ENCODE measurements around the gene PRDM16. TPM values are rescaled to one million over a fixed set of nuclear protein-coding genes. Genes with fewer than 3 reads are reported as not detected.

PRDM16 gene
- polyA plus RNA-seq, 1 of the 3 experiments (the other 2 are of a cell fraction): not detected

- Histone ChIP-seq H3K27me3 (ENCODE audit: insufficient read depth) (no peaks in the 10 kb centered on the region), H3F3A (replicated peaks; ENCODE audit: insufficient read depth) (no peaks in the 10 kb centered on the region), H3K4me1 (ENCODE audit: control insufficient read depth in 1 of 2, insufficient read depth in 2 of 2, low read depth in 1 of 2, low read length in 1 of 2) (no peaks in the 10 kb centered on the region), H3K79me2 (ENCODE audit: insufficient read depth) (no peaks in the 10 kb centered on the region), H3K9me3 (no peaks in the 10 kb centered on the region), H3K9ac (no peak overlapping the region), H3K27ac (ENCODE audit: low read depth in 2 of 2, low read length in 1 of 2) (no peak overlapping the region), H3K4me3 (ENCODE audit: low read depth in 2 of 2, low read length in 1 of 2) (no peak overlapping the region), H3K9me2 (no peaks in the 10 kb centered on the region), H2AFZ (ENCODE audit: low read depth) (no peak overlapping the region), H4K20me1 (ENCODE audit: insufficient read depth) (no peaks in the 10 kb centered on the region), H3K4me2 (no peak overlapping the region), H3K36me3 (replicated peaks in 1 of 2; ENCODE audit: control insufficient read depth in 1 of 2, insufficient read depth in 2 of 2, low read length in 1 of 2) (no peaks in the 10 kb centered on the region)
- CTCF ChIA-PET: interaction anchor here (1.0 to 1.7 kb wide), 2 partner anchors 13 to 21 kb away, joined by 3 to 5 read pairs; no protein-coding TSS in a partner anchor
- WGBS (ENCODE audit: low lambda C conversion rate): 45% methylated on average over 10 of the region's 10 CpGs
- POLR2A ChIA-PET: no interaction called here
- no peak for TF ChIP-seq FOSL2 (IDR thresholded peaks at IDR 0.05; ENCODE audit: borderline replicate concordance, low read depth)
- no peak for TF ChIP-seq TEAD4 (IDR thresholded peaks at IDR 0.05; ENCODE audit: borderline replicate concordance, insufficient read depth)
- TF ChIP-seq SIN3A (IDR thresholded peaks at IDR 0.05; ENCODE audit: borderline replicate concordance, low read depth, low read length): no peak
- no peak for TF ChIP-seq CHD2 (IDR thresholded peaks at IDR 0.05; ENCODE audit: low read length, partially characterized antibody)
- no peak for DNase-seq
Observed at GRCh38 chr1:3306583-3307291, 237.7 kb downstream of the PRDM16 start.

GRCh38 chr1:3307359-3307758 is 238.4 kb downstream of the PRDM16 start:
- H3K79me2 ChIP-seq (ENCODE audit: insufficient read depth): no peaks in the 10 kb centered on the region
- ChIA-PET POLR2A (no interaction called here), CTCF (interaction anchor here (1.0 to 1.7 kb wide), 2 partner anchors 12 to 21 kb away, joined by 3 to 5 read pairs; no protein-coding TSS in a partner anchor)
- no peak for DNase-seq
- no peaks in the 10 kb centered on the region for H3K9me2 ChIP-seq
- H3K4me1 ChIP-seq (ENCODE audit: control insufficient read depth in 1 of 2, insufficient read depth in 2 of 2, low read depth in 1 of 2, low read length in 1 of 2): no peaks in the 10 kb centered on the region
- no peaks in the 10 kb centered on the region for H3K36me3 ChIP-seq (replicated peaks in 1 of 2; ENCODE audit: control insufficient read depth in 1 of 2, insufficient read depth in 2 of 2, low read length in 1 of 2)
- H2AFZ ChIP-seq (ENCODE audit: low read depth): no peak overlapping the region
- no peaks in the 10 kb centered on the region for H3K9me3 ChIP-seq
- no peak overlapping the region for H3K4me2 ChIP-seq
- no peaks in the 10 kb centered on the region for H3K27me3 ChIP-seq (ENCODE audit: insufficient read depth)
- no peak overlapping the region for H3K27ac ChIP-seq (ENCODE audit: low read depth in 2 of 2, low read length in 1 of 2)
- no peak overlapping the region for H3K4me3 ChIP-seq (ENCODE audit: low read depth in 2 of 2, low read length in 1 of 2)
- 69% methylated on average over 8 of the region's 8 CpGs for WGBS (ENCODE audit: low lambda C conversion rate)
- H4K20me1 ChIP-seq (ENCODE audit: insufficient read depth): no peaks in the 10 kb centered on the region
- H3K9ac ChIP-seq: no peak overlapping the region
- no peak for TF ChIP-seq RXRA (IDR thresholded peaks at IDR 0.05; ENCODE audit: borderline replicate concordance, low read depth)
- no peak for TF ChIP-seq USF2 (IDR thresholded peaks at IDR 0.05; ENCODE audit: borderline replicate concordance, low read depth, low read length)
- TF ChIP-seq FOSL2 (IDR thresholded peaks at IDR 0.05; ENCODE audit: borderline replicate concordance, low read depth): no peak
- TF ChIP-seq, protein P1, sequence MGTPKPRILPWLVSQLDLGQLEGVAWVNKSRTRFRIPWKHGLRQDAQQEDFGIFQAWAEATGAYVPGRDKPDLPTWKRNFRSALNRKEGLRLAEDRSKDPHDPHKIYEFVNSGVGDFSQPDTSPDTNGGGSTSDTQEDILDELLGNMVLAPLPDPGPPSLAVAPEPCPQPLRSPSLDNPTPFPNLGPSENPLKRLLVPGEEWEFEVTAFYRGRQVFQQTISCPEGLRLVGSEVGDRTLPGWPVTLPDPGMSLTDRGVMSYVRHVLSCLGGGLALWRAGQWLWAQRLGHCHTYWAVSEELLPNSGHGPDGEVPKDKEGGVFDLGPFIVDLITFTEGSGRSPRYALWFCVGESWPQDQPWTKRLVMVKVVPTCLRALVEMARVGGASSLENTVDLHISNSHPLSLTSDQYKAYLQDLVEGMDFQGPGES (IDR thresholded peaks at IDR 0.05; ENCODE audit: low read depth, low read length): no peak
- no peak for TF ChIP-seq YY1 (IDR thresholded peaks at IDR 0.05; ENCODE audit: low read depth)
- TF ChIP-seq ELF1 (IDR thresholded peaks at IDR 0.05): no peak
- TF ChIP-seq, protein P2, sequence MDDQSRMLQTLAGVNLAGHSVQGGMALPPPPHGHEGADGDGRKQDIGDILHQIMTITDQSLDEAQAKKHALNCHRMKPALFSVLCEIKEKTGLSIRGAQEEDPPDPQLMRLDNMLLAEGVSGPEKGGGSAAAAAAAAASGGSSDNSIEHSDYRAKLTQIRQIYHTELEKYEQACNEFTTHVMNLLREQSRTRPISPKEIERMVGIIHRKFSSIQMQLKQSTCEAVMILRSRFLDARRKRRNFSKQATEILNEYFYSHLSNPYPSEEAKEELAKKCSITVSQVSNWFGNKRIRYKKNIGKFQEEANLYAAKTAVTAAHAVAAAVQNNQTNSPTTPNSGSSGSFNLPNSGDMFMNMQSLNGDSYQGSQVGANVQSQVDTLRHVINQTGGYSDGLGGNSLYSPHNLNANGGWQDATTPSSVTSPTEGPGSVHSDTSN (IDR thresholded peaks at IDR 0.05): no peak
- TF ChIP-seq SIN3A (IDR thresholded peaks at IDR 0.05; ENCODE audit: borderline replicate concordance, low read depth, low read length): no peak
- TF ChIP-seq JUND (IDR thresholded peaks at IDR 0.05): no peak
- TF ChIP-seq EP300 (IDR thresholded peaks at IDR 0.05; ENCODE audit: borderline replicate concordance in 1 of 2, low read depth in 1 of 2, low read length in 1 of 2): no peak
- TF ChIP-seq EZH2phosphoT487 (IDR thresholded peaks at IDR 0.05; ENCODE audit: borderline replicate concordance, low read depth): no peak
- TF ChIP-seq MEF2A (IDR thresholded peaks at IDR 0.05; ENCODE audit: borderline replicate concordance, low read depth): no peak
- H3F3A ChIP-seq (replicated peaks; ENCODE audit: insufficient read depth): no peaks in the 10 kb centered on the region

Data from SK-N-SH (cell line).